Mesenchymal stem cell (in vitro differentiated cells and primary cell): ENCODE results near the gene ALK.

Experiments
- DNase-seq: peaks from one replicate; pipeline ENCODE4 v3.0.0-alpha.2; 2013
- H2AFZ ChIP-seq: one replicate; pipeline ENCODE4 v1.6.1; 2013; ENCODE audit warnings: low read depth, mild to moderate bottlenecking, control low read depth, inconsistent platforms, low read length, moderate library complexity
- H2AK5ac ChIP-seq: 2 replicates; pipeline ENCODE4 v1.6.1; 2013; ENCODE audit warnings: low read length, moderate library complexity, mild to moderate bottlenecking, inconsistent platforms; ENCODE audit not compliant: severe bottlenecking
- H2BK120ac ChIP-seq: one replicate; pipeline ENCODE4 v1.6.1; 2013; ENCODE audit warnings: low read depth, mild to moderate bottlenecking, inconsistent platforms, low read length, moderate library complexity
- H2BK12ac ChIP-seq, 2 experiments: one replicate each; pipeline ENCODE4 v1.6.1; 2013; ENCODE audit warnings: inconsistent platforms in 2 of 2, low read length in 2 of 2, mild to moderate bottlenecking in 2 of 2, moderate library complexity in 2 of 2, control low read depth in 1 of 2
- H2BK15ac ChIP-seq: one replicate; pipeline ENCODE4 v1.6.1; 2013; ENCODE audit warnings: mild to moderate bottlenecking, low read depth, inconsistent platforms; ENCODE audit not compliant: poor library complexity, severe bottlenecking
- H2BK5ac ChIP-seq: 2 replicates; pipeline ENCODE4 v1.6.1; 2013; ENCODE audit warnings: low read depth, mild to moderate bottlenecking, low read length, control low read depth, inconsistent platforms; ENCODE audit not compliant: poor library complexity, severe bottlenecking
- H3K14ac ChIP-seq, 2 experiments: one replicate each; pipeline ENCODE4 v1.6.1; 2013; ENCODE audit warnings: inconsistent platforms in 2 of 2, low read length in 2 of 2, control low read depth in 1 of 2, mild to moderate bottlenecking in 1 of 2, moderate library complexity in 1 of 2
- H3K18ac ChIP-seq, 2 experiments: one replicate each; pipeline ENCODE4 v1.6.1; 2013; ENCODE audit warnings: inconsistent platforms in 2 of 2, low read length in 2 of 2, control low read depth in 1 of 2, low read depth in 1 of 2, mild to moderate bottlenecking in 1 of 2
- H3K23ac ChIP-seq, 2 experiments: one replicate each; pipeline ENCODE4 v1.6.1; 2013; ENCODE audit warnings: inconsistent platforms in 2 of 2, low read length in 2 of 2, mild to moderate bottlenecking in 2 of 2, moderate library complexity in 2 of 2, control low read depth in 1 of 2
- H3K27ac ChIP-seq: 2 replicates; pipeline ENCODE4 v1.5.1; 2013; ENCODE audit warnings: mild to moderate bottlenecking, moderate library complexity, low read length, control low read depth, inconsistent platforms; ENCODE audit not compliant: poor library complexity, severe bottlenecking
- H3K27me3 ChIP-seq, 2 experiments: 2 replicates each; pipeline versions ENCODE4 v1.6.1 to v1.7.0; 2013; ENCODE audit warnings: low read length in 2 of 2, mild to moderate bottlenecking in 2 of 2, moderate library complexity in 2 of 2, control low read depth in 1 of 2, inconsistent platforms in 1 of 2; ENCODE audit not compliant: control insufficient read depth in 1 of 2, insufficient read depth in 1 of 2
- H3K36me3 ChIP-seq, 2 experiments: 2 replicates each; pipeline versions ENCODE4 v1.6.1 to v1.7.0; 2013; ENCODE audit warnings: low read length in 2 of 2, control low read depth in 1 of 2, inconsistent platforms in 1 of 2, low read depth in 1 of 2, mild to moderate bottlenecking in 1 of 2; ENCODE audit not compliant: insufficient read depth in 2 of 2, control insufficient read depth in 1 of 2
- H3K4ac ChIP-seq, 2 experiments: one replicate each; pipeline ENCODE4 v1.6.1; 2013; ENCODE audit warnings: inconsistent platforms in 2 of 2, low read length in 2 of 2, mild to moderate bottlenecking in 2 of 2, moderate library complexity in 2 of 2, control low read depth in 1 of 2, low read depth in 1 of 2
- H3K4me1 ChIP-seq: 2 replicates; pipeline ENCODE4 v1.6.1; 2013; ENCODE audit warnings: low read depth, low read length, control low read depth; ENCODE audit not compliant: control insufficient read depth, insufficient read depth
- H3K4me2 ChIP-seq: 2 replicates; pipeline ENCODE4 v1.6.1; 2013; ENCODE audit warnings: low read length, mild to moderate bottlenecking, inconsistent platforms; ENCODE audit not compliant: poor library complexity, severe bottlenecking
- H3K4me3 ChIP-seq, 2 experiments: 2 replicates each; pipeline versions ENCODE4 v1.5.1 to v1.7.0; 2013; ENCODE audit warnings: low read length in 2 of 2, mild to moderate bottlenecking in 2 of 2, control low read depth in 1 of 2, low read depth in 1 of 2; ENCODE audit not compliant: insufficient read depth in 1 of 2
- H3K79me1 ChIP-seq: replicated peaks from 2 replicates; pipeline ENCODE4 v1.6.1; 2013; ENCODE audit warnings: mild to moderate bottlenecking, control low read depth, low read length, inconsistent platforms; ENCODE audit not compliant: poor library complexity, severe bottlenecking
- H3K9ac ChIP-seq: 2 replicates; pipeline ENCODE4 v1.7.0; 2013; ENCODE audit warnings: mild to moderate bottlenecking, low read length, moderate library complexity
- H3K9me3 ChIP-seq: 2 replicates; pipeline ENCODE4 v1.7.0; 2013; ENCODE audit warnings: mild to moderate bottlenecking, low read length; ENCODE audit not compliant: control insufficient read depth
- H4K8ac ChIP-seq: one replicate; pipeline ENCODE4 v1.6.1; 2013; ENCODE audit warnings: inconsistent platforms, mild to moderate bottlenecking, low read length, moderate library complexity
- H4K91ac ChIP-seq: one replicate; pipeline ENCODE4 v1.6.1; 2013; ENCODE audit warnings: mild to moderate bottlenecking, low read length, inconsistent platforms
- WGBS: methylation state at CpG from one replicate; pipeline ENCODE4 v1.1.7; 2013; ENCODE audit warnings: mixed read lengths; 5-methylcytosine and 5-hydroxymethylcytosine counted together

ALK gene

DNA sequence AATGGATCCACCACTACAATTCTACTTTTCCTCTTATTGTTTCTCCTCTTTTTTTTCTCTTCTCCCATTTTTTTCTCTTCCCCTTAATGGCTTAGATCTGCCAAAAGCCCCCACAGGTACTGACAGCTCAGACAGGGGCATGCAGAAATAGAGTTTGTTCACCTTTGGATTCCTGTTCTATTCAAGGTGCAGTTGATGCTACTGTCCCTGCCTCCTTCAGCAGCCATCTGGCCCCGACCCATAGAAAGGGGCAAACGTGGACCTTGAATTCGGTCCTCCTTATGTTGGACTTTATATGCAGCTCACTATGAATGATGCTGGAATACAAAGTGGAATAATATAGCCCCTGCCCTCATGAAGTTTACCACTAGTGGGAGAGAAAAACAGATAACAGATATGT is 27.7 kb upstream of the ALK start:
- Histone ChIP-seq H3K4me1 (no peaks in the 10 kb centered on the region), H3K4ac (no peak overlapping the region), H2AFZ (no peak overlapping the region), H4K8ac (no peak overlapping the region), H3K9ac (no peak overlapping the region), H3K27ac (no peak overlapping the region), H3K4me3 (no peak overlapping the region), H3K79me1 (no peaks in the 10 kb centered on the region), H3K4me2 (no peak overlapping the region), H2BK15ac (no peak overlapping the region), H2BK120ac (no peak overlapping the region), H3K14ac (no peak overlapping the region), H2AK5ac (no peak overlapping the region), H2BK5ac (no peak overlapping the region), H3K23ac (no peak overlapping the region), H3K18ac (no peak overlapping the region), H3K27me3 (peaks cover 0 to 64% of the 10 kb centered on the region in 2 experiments), H4K91ac (no peak overlapping the region), H3K9me3 (no peaks in the 10 kb centered on the region), H2BK12ac (no peak overlapping the region), H3K36me3 (no peaks in the 10 kb centered on the region)
- no peak for DNase-seq
- no CpG with 5 or more reads among the region's 3 CpGs for WGBS

DNA sequence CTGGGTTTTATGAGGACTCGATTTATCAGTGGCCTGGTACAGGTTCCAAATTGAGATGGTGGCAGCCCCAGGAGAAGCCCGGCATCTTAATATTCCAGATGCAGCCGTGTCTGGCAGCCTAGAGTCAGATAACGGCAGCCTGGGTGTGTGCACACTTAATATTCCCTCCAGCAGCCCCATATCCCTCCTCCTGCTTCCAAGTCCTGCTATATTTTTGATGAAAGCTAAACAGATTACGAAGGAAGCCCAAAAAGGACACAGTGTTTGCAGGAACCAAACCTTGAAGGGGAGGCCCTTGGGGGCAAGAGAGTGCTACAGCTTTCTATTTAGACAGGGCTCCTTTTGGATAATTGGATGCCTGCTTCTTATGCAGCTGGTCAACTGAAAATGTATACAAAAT is 25.1 kb upstream of the ALK start:
- H3K4me2 ChIP-seq: no peak overlapping the region
- H3K9ac ChIP-seq: no peak overlapping the region
- H3K4me3 ChIP-seq: no peak overlapping the region
- no peak overlapping the region for H3K18ac ChIP-seq
- H3K79me1 ChIP-seq: no peaks in the 10 kb centered on the region
- no peaks in the 10 kb centered on the region for H3K36me3 ChIP-seq
- 60% methylated on average over 5 of the region's 5 CpGs for WGBS
- H3K4me1 ChIP-seq: no peaks in the 10 kb centered on the region
- H4K8ac ChIP-seq: no peak overlapping the region
- H3K27me3 ChIP-seq: peaks cover 0 to 65% of the 10 kb centered on the region in 2 experiments
- no peak overlapping the region for H3K27ac ChIP-seq
- no peak overlapping the region for H2BK120ac ChIP-seq
- no peak overlapping the region for H2BK15ac ChIP-seq
- DNase-seq: no peak
- H2AK5ac ChIP-seq: no peak overlapping the region
- H3K23ac ChIP-seq: no peak overlapping the region
- H2BK5ac ChIP-seq: no peak overlapping the region
- no peak overlapping the region for H2AFZ ChIP-seq
- no peaks in the 10 kb centered on the region for H3K9me3 ChIP-seq
- no peak overlapping the region for H2BK12ac ChIP-seq
- no peak overlapping the region for H4K91ac ChIP-seq
- no peak overlapping the region for H3K4ac ChIP-seq
- H3K14ac ChIP-seq: no peak overlapping the region

DNA sequence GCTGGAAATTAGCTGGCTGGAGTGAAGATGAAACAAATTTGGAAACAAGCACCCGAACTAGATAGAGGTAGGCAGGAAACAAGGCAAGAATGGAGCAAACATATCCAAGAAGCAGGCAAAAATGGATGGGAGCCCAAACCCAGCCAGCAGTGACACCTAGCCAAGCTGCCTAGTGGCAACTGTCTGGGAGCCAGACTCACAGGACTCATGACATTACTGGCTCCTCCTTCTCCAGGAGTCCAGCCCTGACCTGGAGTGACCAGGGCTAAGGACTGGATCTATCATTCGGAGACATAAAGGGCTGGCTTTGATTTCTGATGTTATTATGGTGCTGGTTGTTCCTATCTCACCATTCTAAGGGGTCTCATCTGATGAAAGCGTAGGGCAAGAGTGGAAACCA is 21.3 kb upstream of the ALK start:
- H3K9me3 ChIP-seq: no peaks in the 10 kb centered on the region
- DNase-seq: no peak
- H3K36me3 ChIP-seq: no peaks in the 10 kb centered on the region
- no peak overlapping the region for H2BK5ac ChIP-seq
- no peak overlapping the region for H2BK120ac ChIP-seq
- no peak overlapping the region for H4K8ac ChIP-seq
- H3K79me1 ChIP-seq: no peaks in the 10 kb centered on the region
- H3K4ac ChIP-seq: no peak overlapping the region
- no peak overlapping the region for H2AK5ac ChIP-seq
- H2BK12ac ChIP-seq: no peak overlapping the region
- peaks cover 0 to 46% of the 10 kb centered on the region in 2 experiments for H3K27me3 ChIP-seq
- no peak overlapping the region for H3K4me3 ChIP-seq
- no peak overlapping the region for H3K4me2 ChIP-seq
- H2AFZ ChIP-seq: no peak overlapping the region
- no peak overlapping the region for H3K23ac ChIP-seq
- H4K91ac ChIP-seq: no peak overlapping the region
- H3K4me1 ChIP-seq: no peaks in the 10 kb centered on the region
- no peak overlapping the region for H3K9ac ChIP-seq
- no peak overlapping the region for H3K27ac ChIP-seq
- WGBS: 64% methylated on average over 3 of the region's 3 CpGs
- H2BK15ac ChIP-seq: no peak overlapping the region
- no peak overlapping the region for H3K18ac ChIP-seq
- no peak overlapping the region for H3K14ac ChIP-seq

- H3K36me3 ChIP-seq: no peaks in the 10 kb centered on the region
- H3K79me1 ChIP-seq: no peaks in the 10 kb centered on the region
- no peak overlapping the region for H4K91ac ChIP-seq
- no peak overlapping the region for H3K9ac ChIP-seq
- H3K27me3 ChIP-seq: peaks cover 0 to 52% of the 10 kb centered on the region in 2 experiments
- H2BK120ac ChIP-seq: no peak overlapping the region
- H3K4me3 ChIP-seq: no peak overlapping the region
- no peaks in the 10 kb centered on the region for H3K9me3 ChIP-seq
- DNase-seq: no peak
- no peak overlapping the region for H2BK15ac ChIP-seq
- H3K14ac ChIP-seq: no peak overlapping the region
- H3K27ac ChIP-seq: no peak overlapping the region
- H2AFZ ChIP-seq: no peak overlapping the region
- H2BK5ac ChIP-seq: no peak overlapping the region
- H3K18ac ChIP-seq: no peak overlapping the region
- no peak overlapping the region for H4K8ac ChIP-seq
- H3K4me2 ChIP-seq: no peak overlapping the region
- WGBS: 73% methylated on average over 5 of the region's 5 CpGs
- H2BK12ac ChIP-seq: no peak overlapping the region
- no peak overlapping the region for H2AK5ac ChIP-seq
- H3K23ac ChIP-seq: no peak overlapping the region
- no peak overlapping the region for H3K4ac ChIP-seq
- H3K4me1 ChIP-seq: no peaks in the 10 kb centered on the region
Observed at GRCh38 chr2:29940706-29941105, 19.3 kb upstream of the ALK start.
